ENCODE measurements around the gene HBA1. TPM values are rescaled to one million over a fixed set of nuclear protein-coding genes. Genes with fewer than 3 reads are reported as not detected.

HBA1 gene
- total and polyA plus RNA-seq, 9 of the 15 experiments (the other 6 are each of a cell fraction or from before 2014, with no cell fraction given) = 128 to 2,388 (median 380) TPM

DNA sequence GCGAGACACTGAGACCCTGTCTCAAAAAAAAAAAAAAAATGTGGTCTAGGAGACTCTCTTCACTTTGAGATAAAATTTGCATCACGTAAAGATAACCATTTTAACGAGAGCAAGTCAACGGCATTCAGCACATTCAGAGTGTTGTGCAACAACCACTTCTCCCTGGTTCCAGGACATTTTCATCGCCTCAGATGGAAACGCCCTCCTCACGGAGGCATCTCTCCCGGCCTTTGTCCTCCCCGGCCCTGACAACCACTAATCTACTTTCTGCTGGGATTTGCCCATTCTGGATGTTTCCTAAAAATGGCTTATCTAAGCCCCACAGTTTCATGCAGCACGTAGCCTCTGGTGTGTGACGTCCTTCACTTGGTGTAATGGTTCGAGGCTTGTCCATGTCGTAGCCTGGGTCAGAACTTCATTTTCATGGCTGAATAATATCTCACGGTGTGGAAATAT is 31.7 kb upstream of the HBA1 start:
- no peaks in the 10 kb centered on the region for H3K9me1 ChIP-seq (ENCODE audit: control insufficient read depth, insufficient read depth, low read length)
- ChIA-PET POLR2A (no interaction called here), CTCF (ENCODE audit: low intra/inter-chr PET ratio) (no interaction called here)
- H3K4me3 ChIP-seq = no peak overlapping the region
- no peaks in the 10 kb centered on the region for H3K79me2 ChIP-seq (ENCODE audit: control insufficient read depth, insufficient read depth, low read length)
- peak overlapping the region; percentile 74 for H3K4me2 ChIP-seq (ENCODE audit: insufficient read depth, low read length)
- ATAC-seq = peak; percentile 19
- no peaks in the 10 kb centered on the region for H3K36me3 ChIP-seq (ENCODE audit: control insufficient read depth, insufficient read depth, low read length)
- no peaks in the 10 kb centered on the region for H3K27me3 ChIP-seq (ENCODE audit: control insufficient read depth in 2 of 2, insufficient read depth in 2 of 2, low read length in 2 of 2)
- no TSS peak for BruUV-seq (replicated peaks)
- peaks cover 46 to 53% of the 10 kb centered on the region in 2 experiments for H3K4me1 ChIP-seq (replicated peaks in 1 of 2; ENCODE audit: control insufficient read depth in 2 of 2, insufficient read depth in 2 of 2, low read length in 2 of 2)
- DNase-seq (ENCODE audit: extremely low read depth in 1 of 4, low spot score in 3 of 4) = peak; percentile 44 to 87 (median 56)
- H3K9ac ChIP-seq (ENCODE audit: insufficient read depth in 1 of 2, low read depth in 2 of 2, low read length in 2 of 2) = peak overlapping the region in 1 of 2 experiments; percentile 42; a peak in 3 of 4 replicates
- H2AFZ ChIP-seq (ENCODE audit: low read depth, low read length) = peak overlapping the region; percentile 79
- WGBS (ENCODE audit: insufficient coverage, low coverage, missing lambda C conversion rate) = 5% methylated on average over 13 of the region's 14 CpGs
- H3K27ac ChIP-seq (ENCODE audit: extremely low read depth, low read depth, low read length) = peak overlapping the region; percentile 64
- no peaks in the 10 kb centered on the region for H3K9me3 ChIP-seq (replicated peaks; ENCODE audit: control insufficient read depth, insufficient read depth, low read depth, low read length)
- no peaks in the 10 kb centered on the region for H4K20me1 ChIP-seq (replicated peaks; ENCODE audit: control insufficient read depth, insufficient read depth, low read length)
- intact Hi-C loops (cut with micrococcal nuclease) (no loop called here), in situ Hi-C loops (cut with MboI) (no loop called here)
- FAIRE-seq = peak; percentile 81
- TF ChIP-seq, protein P1, sequence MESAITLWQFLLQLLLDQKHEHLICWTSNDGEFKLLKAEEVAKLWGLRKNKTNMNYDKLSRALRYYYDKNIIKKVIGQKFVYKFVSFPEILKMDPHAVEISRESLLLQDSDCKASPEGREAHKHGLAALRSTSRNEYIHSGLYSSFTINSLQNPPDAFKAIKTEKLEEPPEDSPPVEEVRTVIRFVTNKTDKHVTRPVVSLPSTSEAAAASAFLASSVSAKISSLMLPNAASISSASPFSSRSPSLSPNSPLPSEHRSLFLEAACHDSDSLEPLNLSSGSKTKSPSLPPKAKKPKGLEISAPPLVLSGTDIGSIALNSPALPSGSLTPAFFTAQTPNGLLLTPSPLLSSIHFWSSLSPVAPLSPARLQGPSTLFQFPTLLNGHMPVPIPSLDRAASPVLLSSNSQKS (CRISPR knock-in tag; IDR thresholded peaks at IDR 0.05) = no peak
- TF ChIP-seq CSDE1 (IDR thresholded peaks at IDR 0.05) = no peak
- no peak for TF ChIP-seq ZNF79 (CRISPR knock-in tag; IDR thresholded peaks at IDR 0.05; ENCODE audit: low read depth)
- peak in 1 of 2 experiments; percentile 30; a peak in 2 of 4 replicates for TF ChIP-seq TBL1XR1 (IDR thresholded peaks at IDR 0.05; ENCODE audit: low read length in 2 of 2)
- peak; percentile 80 for TF ChIP-seq ADNP (tag; IDR thresholded peaks at IDR 0.05)
- TF ChIP-seq, protein P2, sequence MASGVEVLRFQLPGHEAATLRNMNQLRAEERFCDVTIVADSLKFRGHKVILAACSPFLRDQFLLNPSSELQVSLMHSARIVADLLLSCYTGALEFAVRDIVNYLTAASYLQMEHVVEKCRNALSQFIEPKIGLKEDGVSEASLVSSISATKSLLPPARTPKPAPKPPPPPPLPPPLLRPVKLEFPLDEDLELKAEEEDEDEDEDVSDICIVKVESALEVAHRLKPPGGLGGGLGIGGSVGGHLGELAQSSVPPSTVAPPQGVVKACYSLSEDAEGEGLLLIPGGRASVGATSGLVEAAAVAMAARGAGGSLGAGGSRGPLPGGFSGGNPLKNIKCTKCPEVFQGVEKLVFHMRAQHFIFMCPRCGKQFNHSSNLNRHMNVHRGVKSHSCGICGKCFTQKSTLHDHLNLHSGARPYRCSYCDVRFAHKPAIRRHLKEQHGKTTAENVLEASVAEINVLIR (CRISPR knock-in tag; IDR thresholded peaks at IDR 0.05) = peak; percentile 61
- no peak for TF ChIP-seq POLR2H (tag; IDR thresholded peaks at IDR 0.05; ENCODE audit: low read depth)
- TF ChIP-seq CHCHD3 (CRISPR knock-in tag; IDR thresholded peaks at IDR 0.05) = no peak
- TF ChIP-seq POU5F1 (IDR thresholded peaks at IDR 0.05; ENCODE audit: borderline replicate concordance, low read depth, low read length, partially characterized antibody) = no peak
- TF ChIP-seq EWSR1 (IDR thresholded peaks at IDR 0.05; ENCODE audit: borderline replicate concordance, low read depth, partially characterized antibody) = no peak
- TF ChIP-seq SMARCA5 (IDR thresholded peaks at IDR 0.05) = 0 out of 2 replicates have a peak, but pooled peaks have one; percentile 68
- no peak for TF ChIP-seq YY1 (IDR thresholded peaks at IDR 0.05; ENCODE audit: borderline replicate concordance in 1 of 3, control insufficient read depth in 1 of 3, extremely low read depth in 1 of 3, insufficient read depth in 3 of 3, insufficient read length in 1 of 3, insufficient replicate concordance in 2 of 3, low read depth in 1 of 3, low read length in 2 of 3)
- TF ChIP-seq, protein P3, sequence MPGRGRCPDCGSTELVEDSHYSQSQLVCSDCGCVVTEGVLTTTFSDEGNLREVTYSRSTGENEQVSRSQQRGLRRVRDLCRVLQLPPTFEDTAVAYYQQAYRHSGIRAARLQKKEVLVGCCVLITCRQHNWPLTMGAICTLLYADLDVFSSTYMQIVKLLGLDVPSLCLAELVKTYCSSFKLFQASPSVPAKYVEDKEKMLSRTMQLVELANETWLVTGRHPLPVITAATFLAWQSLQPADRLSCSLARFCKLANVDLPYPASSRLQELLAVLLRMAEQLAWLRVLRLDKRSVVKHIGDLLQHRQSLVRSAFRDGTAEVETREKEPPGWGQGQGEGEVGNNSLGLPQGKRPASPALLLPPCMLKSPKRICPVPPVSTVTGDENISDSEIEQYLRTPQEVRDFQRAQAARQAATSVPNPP (IDR thresholded peaks at IDR 0.05; ENCODE audit: borderline replicate concordance, insufficient read depth, insufficient read length) = no peak
- TF ChIP-seq EP300 (IDR thresholded peaks at IDR 0.05; ENCODE audit: low read length) = peak; percentile 65
- no peak for TF ChIP-seq NCOA1 (IDR thresholded peaks at IDR 0.05; ENCODE audit: low read depth)
- peak; percentile 36; the same call in 1 of the 2 replicates for TF ChIP-seq LEF1 (IDR thresholded peaks at IDR 0.05)
- no peak for TF ChIP-seq ZNF766 (CRISPR knock-in tag; conservative IDR thresholded peaks at IDR 0.05)
- TF ChIP-seq HDAC1 (IDR thresholded peaks at IDR 0.05) = peak in 1 of 2 experiments; percentile 80; a peak in 2 of 4 replicates
- peak; percentile 42; the same call in 1 of the 2 replicates for TF ChIP-seq CC2D1A (IDR thresholded peaks at IDR 0.05)
- no peak for TF ChIP-seq ZNF589 (CRISPR knock-in tag; IDR thresholded peaks at IDR 0.05; ENCODE audit: low read depth)
- no peak for TF ChIP-seq XRCC5 (IDR thresholded peaks at IDR 0.05; ENCODE audit: low read depth, low read length)
